PFSK-1 (cell line): ENCODE measurements around the gene ATF5.

Source experiments
- FOXP2 ChIP-seq: optimal IDR thresholded peaks from 2 replicates; pipeline ENCODE3; 2011; ENCODE audit warnings: borderline replicate concordance, control low read depth, inconsistent platforms; ENCODE audit not compliant: insufficient read depth; ENCODE audit errors: extremely low read length, extremely low read depth
- POLR2AphosphoS5 ChIP-seq: IDR thresholded peaks from 2 replicates; pipeline ENCODE4 v1.6.1; 2012; ENCODE audit warnings: low read depth, mild to moderate bottlenecking, control low read depth, low read length, moderate library complexity
- SIN3A ChIP-seq: IDR thresholded peaks from 2 replicates; pipeline ENCODE4 v1.6.1; 2012; ENCODE audit warnings: mild to moderate bottlenecking, low read length, moderate library complexity, borderline replicate concordance; ENCODE audit not compliant: insufficient read depth
- TAF1 ChIP-seq: IDR thresholded peaks from 2 replicates; pipeline ENCODE4 v1.6.1; 2012; ENCODE audit warnings: low read length, control low read depth, borderline replicate concordance; ENCODE audit not compliant: insufficient read depth
- TF ChIP-seq, protein P1 (sequence below), 2 experiments: IDR thresholded peaks; 2 replicates each; pipeline versions ENCODE4 v1.6.1 to v1.8.0; 2011 to 2012; ENCODE audit warnings: low read depth in 2 of 2, low read length in 2 of 2, control low read depth in 1 of 2, inconsistent platforms in 1 of 2, mild to moderate bottlenecking in 1 of 2, moderate library complexity in 1 of 2; ENCODE audit not compliant: insufficient read depth in 1 of 2

Gene ATF5

DNA sequence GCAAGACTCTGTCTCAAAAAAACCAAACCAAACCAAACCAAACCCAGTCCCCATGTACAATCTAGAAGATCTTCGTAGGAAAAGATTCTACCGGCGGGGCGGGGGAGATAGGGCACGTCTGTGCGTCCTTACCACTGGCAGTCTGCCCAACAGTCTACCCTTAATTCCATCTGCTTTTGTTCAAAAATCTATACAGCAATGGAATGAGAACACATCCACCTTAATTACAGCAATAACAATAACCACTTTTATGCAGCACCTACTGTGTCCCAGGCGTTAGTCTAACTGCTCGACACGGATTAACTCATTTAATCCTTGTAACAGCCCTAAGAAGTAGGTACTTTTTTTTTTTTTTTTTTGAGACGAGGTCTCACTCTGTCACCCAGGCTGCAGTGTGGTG is 2.5 kb upstream of the ATF5 start:
- TF ChIP-seq SIN3A: no peak
- TF ChIP-seq FOXP2: no peak
- TF ChIP-seq, protein P1, sequence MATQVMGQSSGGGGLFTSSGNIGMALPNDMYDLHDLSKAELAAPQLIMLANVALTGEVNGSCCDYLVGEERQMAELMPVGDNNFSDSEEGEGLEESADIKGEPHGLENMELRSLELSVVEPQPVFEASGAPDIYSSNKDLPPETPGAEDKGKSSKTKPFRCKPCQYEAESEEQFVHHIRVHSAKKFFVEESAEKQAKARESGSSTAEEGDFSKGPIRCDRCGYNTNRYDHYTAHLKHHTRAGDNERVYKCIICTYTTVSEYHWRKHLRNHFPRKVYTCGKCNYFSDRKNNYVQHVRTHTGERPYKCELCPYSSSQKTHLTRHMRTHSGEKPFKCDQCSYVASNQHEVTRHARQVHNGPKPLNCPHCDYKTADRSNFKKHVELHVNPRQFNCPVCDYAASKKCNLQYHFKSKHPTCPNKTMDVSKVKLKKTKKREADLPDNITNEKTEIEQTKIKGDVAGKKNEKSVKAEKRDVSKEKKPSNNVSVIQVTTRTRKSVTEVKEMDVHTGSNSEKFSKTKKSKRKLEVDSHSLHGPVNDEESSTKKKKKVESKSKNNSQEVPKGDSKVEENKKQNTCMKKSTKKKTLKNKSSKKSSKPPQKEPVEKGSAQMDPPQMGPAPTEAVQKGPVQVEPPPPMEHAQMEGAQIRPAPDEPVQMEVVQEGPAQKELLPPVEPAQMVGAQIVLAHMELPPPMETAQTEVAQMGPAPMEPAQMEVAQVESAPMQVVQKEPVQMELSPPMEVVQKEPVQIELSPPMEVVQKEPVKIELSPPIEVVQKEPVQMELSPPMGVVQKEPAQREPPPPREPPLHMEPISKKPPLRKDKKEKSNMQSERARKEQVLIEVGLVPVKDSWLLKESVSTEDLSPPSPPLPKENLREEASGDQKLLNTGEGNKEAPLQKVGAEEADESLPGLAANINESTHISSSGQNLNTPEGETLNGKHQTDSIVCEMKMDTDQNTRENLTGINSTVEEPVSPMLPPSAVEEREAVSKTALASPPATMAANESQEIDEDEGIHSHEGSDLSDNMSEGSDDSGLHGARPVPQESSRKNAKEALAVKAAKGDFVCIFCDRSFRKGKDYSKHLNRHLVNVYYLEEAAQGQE (IDR thresholded peaks at IDR 0.05; ENCODE audit: insufficient read depth in 1 of 2, low read depth in 2 of 2, low read length in 2 of 2): no peak
- TF ChIP-seq POLR2AphosphoS5: no peak

DNA sequence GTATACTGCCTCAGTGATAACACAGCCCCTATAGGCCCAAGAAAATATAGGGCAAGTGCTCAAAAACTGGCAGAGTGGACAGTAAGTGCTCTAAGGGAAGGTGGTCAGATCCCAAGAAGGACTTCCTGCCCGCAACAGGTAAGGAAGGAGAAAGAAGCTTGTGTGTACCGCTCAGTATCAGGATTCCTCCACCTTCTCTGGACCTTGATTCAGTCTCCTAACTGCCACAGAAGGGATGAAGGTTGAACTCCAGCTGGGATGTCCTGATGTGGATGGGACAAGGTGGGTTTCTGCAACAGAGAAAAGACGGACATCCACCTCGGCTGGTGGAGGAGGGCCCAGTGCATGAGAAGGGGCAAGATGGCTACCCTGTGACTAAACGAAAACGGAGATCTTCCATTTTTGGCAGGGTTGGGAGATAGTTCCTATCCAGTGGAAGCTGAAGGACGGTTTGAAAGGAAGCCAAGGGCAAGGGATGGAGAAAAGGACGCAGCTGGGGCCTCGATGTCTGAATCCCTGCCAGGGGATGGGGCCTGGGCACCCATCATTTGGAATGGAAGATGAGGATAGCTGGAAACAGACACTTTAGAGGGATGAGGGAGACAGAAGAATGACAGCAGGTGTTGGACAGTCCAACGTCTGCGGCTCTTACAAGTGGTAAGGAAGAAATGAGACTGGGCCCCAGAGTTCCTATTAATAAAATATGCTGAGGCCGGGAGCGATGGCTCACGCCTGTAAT is 1.3 kb upstream of the ATF5 start:
- TF ChIP-seq SIN3A (no peak), POLR2AphosphoS5 (no peak), TAF1 (no peak), FOXP2 (no peak)
- TF ChIP-seq, protein P1 (IDR thresholded peaks at IDR 0.05; ENCODE audit: insufficient read depth in 1 of 2, low read depth in 2 of 2, low read length in 2 of 2): no peak

DNA sequence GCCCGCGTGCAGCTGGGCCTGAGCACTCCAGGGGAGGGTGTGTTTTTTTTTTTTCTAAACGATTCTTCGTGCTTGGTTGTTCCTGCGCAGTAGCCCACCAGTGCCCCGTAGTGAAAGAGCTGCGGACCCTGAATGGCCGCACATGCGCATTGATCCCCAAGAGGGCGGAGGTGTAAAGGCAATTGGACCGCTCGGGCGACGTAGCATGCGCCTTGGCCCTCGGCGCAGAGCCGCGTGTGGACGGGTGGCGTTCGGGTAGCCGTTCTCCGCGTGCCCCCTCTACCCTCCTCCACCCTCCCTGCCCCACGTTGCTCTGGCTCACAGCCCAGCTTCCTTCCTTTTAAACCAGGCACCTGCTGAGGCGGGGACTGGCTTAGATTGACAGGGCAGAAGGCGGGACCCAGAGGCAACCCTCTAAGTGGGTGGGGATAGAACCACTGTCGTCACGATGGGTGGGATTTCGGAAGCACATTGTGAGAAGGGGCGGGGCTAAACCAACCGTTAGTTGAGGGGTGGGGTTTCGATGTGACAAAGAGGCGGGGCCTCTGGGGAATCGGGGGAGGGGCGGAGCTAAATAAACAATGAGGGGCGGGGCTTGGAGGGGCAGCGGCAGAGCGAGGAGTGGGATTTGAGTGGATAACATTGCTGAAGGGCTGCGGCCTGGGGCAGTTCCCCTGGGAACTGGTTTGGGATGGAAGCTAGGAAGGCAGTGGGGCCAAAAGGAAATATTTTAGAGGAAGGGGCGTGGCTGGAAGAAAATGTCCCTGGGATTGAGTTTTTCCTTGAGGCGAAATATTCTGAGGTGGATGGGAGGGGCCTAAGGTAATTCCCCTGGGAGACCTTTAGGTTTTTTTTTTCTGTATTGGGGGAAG is 842 bp downstream of the ATF5 start:
- TF ChIP-seq, protein P1 (IDR thresholded peaks at IDR 0.05; ENCODE audit: insufficient read depth in 1 of 2, low read depth in 2 of 2, low read length in 2 of 2): no peak; a peak in 1 of 4 replicates
- TF ChIP-seq SIN3A (peak; percentile 33; the same call in 1 of the 2 replicates), FOXP2 (peak; percentile 67), POLR2AphosphoS5 (peak; percentile 77; the same call in 1 of the 2 replicates), TAF1 (0 out of 2 replicates have a peak, but pooled peaks have one; percentile 12)

DNA sequence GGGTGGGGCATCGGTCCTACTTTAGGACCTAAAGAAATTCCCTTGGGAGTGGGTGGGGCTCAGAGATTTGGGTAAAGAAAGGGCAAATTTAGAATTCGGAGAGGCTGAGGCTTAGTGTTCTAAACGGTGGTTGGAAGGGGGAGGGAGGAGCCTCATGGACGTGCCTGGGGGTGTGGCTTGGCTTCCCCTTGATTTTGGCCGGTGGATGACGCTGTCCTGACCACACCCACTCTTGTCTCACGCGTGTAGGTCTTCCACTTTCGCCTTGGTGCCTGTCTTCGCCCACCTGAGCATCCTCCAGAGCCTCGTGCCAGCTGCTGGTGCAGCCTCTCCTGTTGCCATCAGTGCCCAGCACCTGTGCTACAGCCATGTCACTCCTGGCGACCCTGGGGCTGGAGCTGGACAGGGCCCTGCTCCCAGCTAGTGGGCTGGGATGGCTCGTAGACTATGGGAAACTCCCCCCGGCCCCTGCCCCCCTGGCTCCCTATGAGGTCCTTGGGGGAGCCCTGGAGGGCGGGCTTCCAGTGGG is 1.5 kb downstream of the ATF5 start:
- TF ChIP-seq, protein P1 (IDR thresholded peaks at IDR 0.05; ENCODE audit: insufficient read depth in 1 of 2, low read depth in 2 of 2, low read length in 2 of 2): no peak
- no peak for TF ChIP-seq SIN3A
- TF ChIP-seq TAF1: no peak
- no peak for TF ChIP-seq POLR2AphosphoS5
- TF ChIP-seq FOXP2: no peak
